Stimulated activated CD8-positive, alpha-beta memory T cell treated with anti-CD3 and anti-CD28 coated beads, Interleukin-7, amount 100 ng/mL, for 24 hours (primary cell): Measurements from ENCODE around the gene HMCN1.

ENCODE experiments used
- DNase-seq: peaks from one replicate; pipeline ENCODE4 v3.0.0-alpha.2; 2020; ENCODE audit warnings: low read depth

The HMCN1 gene

GRCh38 chr1:185733818-185734735, at the start of gene HMCN1:
TSS of gene HMCN1 (plus strand) at chr1:185734391. CDS start at chr1:185734780, 389 bp downstream.
- no peak for DNase-seq

GRCh38 chr1:185686821-185687778, 47.1 kb upstream of the HMCN1 start:
- no peak for DNase-seq

GRCh38 chr1:185690527-185690926, 43.7 kb upstream of the HMCN1 start:
- no peak for DNase-seq

GRCh38 chr1:185693654-185694053, 40.5 kb upstream of the HMCN1 start:
- DNase-seq, result no peak

- DNase-seq, result no peak
These were observed 40.1 kb upstream of the HMCN1 start for GRCh38 chr1:185694081-185694480.

GRCh38 chr1:185695299-185695698, 38.9 kb upstream of the HMCN1 start:
- no peak for DNase-seq

GRCh38 chr1:185696422-185697150, 37.6 kb upstream of the HMCN1 start:
- no peak for DNase-seq

GRCh38 chr1:185699874-185700273, 34.3 kb upstream of the HMCN1 start:
- no peak for DNase-seq

- no peak for DNase-seq
These were observed 32.5 kb upstream of the HMCN1 start for GRCh38 chr1:185701650-185702049.

GRCh38 chr1:185704181-185704580, 30.0 kb upstream of the HMCN1 start:
- DNase-seq, result no peak

GRCh38 chr1:185716095-185716494, 18.1 kb upstream of the HMCN1 start:
- no peak for DNase-seq

GRCh38 chr1:185719021-185719420, 15.2 kb upstream of the HMCN1 start:
- DNase-seq, result no peak

- no peak for DNase-seq
These were observed 13.4 kb upstream of the HMCN1 start for GRCh38 chr1:185720633-185721272.

- no peak for DNase-seq
These were observed 12.6 kb upstream of the HMCN1 start for GRCh38 chr1:185721553-185721952.

- DNase-seq, result no peak
These were observed 12.1 kb upstream of the HMCN1 start for GRCh38 chr1:185722098-185722497.

GRCh38 chr1:185727726-185728125, 6.5 kb upstream of the HMCN1 start:
- no peak for DNase-seq

GRCh38 chr1:185731446-185731845, 2.7 kb upstream of the HMCN1 start:
- no peak for DNase-seq

GRCh38 chr1:185732951-185733350, 1.2 kb upstream of the HMCN1 start:
- no peak for DNase-seq

GRCh38 chr1:185734929-185735700, 924 bp downstream of the HMCN1 start:
- no peak for DNase-seq

GRCh38 chr1:185735701-185736064, 1.5 kb downstream of the HMCN1 start:
- DNase-seq, result no peak

- no peak for DNase-seq
These were observed 5.8 kb downstream of the HMCN1 start for GRCh38 chr1:185739967-185740366.
